ENCODE results near the gene C13orf46.

The C13orf46 gene

GRCh38 chr13:114009590-114010400 lies 35.9 kb upstream of the C13orf46 start:
- DNase-seq: no peak

DNA sequence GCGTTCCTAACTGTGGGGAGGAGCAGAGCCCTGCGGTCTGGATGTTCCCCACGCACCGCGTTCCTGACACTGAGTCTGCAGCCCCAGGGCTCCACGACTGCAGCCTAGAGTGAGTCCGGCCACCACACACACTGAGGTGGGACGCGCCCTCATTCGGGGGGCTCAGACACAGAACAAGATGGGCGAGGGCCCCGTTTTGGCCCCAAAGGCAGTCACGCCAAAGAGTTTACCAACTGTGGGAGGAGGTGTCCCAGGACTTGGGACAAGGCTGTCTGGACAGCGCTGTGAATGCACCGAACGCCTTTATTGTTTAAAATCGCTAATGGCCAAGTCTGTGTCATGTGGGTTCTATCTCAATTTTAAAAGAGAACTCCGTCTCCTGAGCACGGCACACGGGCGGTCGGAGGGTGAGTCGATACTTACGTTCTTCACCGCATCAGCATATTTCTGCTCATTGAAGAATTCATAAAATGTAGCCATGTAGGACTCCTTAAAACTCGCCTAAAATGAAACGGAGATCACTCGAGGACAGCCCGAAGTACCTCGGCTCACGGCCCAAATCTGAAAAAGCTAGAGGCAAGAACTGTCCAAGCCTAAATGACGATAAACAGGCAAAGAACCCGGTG lies 35.2 kb upstream of the C13orf46 start:
- no peak for DNase-seq

GRCh38 chr13:114007566-114007965 lies 33.7 kb upstream of the C13orf46 start:
- no peak for DNase-seq

DNA sequence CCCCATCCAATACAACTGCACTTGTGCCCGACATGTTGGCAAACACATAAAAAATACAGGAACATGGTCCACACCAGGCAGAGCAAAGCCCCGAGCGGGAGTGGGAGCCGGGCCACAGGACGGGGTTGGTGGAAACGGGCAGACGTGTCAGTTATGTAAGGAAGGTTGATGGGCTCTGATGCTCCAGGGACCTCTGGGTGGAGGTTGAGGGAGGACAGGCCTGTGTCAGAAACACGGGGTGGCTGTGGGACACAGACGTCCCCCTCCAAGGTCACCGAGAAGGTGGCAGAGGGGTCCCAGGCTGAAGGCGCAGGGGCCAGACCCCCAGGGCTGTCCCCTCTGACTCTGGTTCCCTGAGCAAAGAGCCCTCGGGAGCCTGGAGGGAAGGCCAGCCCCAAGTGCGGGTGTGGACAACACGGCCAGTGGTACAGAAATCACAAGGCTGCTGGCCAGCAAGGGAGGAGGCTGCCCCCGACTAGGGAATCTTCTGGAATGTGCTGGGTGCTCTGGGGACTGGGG lies 31.4 kb upstream of the C13orf46 start:
- DNase-seq: no peak

GRCh38 chr13:114004420-114005205 lies 30.7 kb upstream of the C13orf46 start:
- DNase-seq: peak; percentile 75

DNA sequence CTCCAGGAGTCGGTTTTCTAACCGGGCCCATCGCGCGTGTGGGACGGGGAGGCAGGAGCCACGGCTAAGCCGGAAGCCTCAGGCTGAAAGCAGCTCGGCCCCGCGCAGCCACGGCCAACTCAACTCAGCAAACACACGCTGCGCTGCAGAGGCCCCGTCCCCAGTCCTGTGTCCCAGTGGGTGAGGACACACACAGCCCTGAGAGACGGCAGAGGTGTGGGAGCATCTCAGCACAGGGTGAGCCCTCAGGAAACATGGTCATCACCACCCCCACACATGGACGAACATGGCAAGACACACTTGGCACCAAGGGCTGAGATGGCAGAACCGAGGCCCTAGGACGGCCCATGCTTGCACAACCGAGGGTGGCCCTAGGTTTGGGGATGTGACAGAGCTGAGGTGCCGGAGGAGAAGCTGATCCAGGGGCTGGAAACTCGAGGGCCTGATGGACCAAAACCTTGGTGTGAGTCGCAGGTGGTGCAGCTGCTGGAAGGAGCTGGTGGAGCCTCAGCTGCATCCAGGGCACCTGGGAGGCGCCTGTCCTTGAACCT lies 29.0 kb upstream of the C13orf46 start:
- no peak for DNase-seq

DNA sequence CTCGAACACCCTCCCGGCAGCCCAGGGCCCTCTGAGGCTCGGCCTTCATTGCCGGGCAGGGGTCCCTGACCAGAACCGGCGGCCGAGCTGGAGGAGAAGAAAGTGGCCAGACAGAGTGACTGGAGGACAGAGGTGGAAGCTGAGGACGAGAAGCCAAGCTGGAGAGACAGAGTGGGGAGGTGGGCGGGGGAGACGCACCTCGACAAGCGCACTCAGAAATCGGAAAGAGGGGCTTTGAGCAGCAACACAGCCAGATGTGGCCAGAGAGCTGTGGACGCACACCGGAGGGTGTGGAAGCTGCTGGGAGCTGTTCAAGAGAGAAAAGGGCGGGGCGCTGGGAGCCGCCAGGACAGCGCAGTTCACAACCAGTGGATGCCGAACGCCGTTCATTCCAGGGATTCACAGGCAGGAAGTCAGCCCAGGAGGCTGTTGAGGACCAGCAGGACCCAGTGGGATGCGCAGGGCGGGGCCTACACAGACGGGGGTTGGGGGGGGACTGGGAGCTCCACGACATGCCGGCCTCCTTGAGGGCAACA lies 28.2 kb upstream of the C13orf46 start:
- no peak for DNase-seq

GRCh38 chr13:114001331-114002008 lies 27.6 kb upstream of the C13orf46 start:
- DNase-seq: no peak

DNA sequence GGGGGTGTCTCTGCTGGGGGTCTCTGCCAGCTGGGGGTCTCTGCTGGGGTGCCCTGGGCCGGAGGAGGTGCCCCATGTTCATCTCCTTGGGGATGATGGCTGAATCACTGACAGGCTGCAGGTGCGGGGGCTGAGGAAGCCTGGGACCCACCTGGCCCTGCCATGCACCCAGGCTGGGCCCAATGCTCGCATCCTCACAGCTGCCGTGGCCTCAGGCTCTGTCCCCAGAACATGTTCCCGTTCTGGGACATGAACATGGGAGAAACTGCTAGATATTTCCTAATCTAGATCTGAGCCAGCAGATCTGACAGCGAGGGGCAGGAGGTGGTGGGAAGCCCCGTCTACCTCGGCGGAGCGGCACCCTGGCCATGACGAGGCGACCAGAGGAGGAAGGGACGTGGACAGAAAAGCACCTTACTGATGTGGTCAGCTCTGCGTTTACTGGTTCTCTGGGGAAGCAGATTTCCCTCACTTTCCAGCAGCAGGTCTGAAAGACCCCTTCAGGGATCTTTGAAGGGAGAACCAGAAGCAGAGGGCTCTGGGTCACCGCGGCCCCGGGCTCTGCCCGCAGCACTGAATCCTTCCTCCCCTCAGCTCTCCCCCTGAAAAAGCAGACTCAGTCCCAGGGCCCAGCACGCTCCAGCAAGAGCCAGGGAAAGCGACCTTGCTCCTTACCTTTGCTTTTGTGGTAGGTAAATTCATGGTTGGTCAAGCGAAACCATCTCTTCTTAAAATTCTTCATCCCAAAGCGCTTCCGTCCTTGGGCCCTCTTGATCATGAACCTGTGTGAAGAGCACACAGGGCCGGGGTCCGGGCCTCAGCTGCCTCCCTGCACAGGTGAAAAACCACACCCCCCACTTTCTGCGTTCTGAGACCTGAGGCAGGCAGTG lies 26.5 kb upstream of the C13orf46 start:
- DNase-seq: no peak

DNA sequence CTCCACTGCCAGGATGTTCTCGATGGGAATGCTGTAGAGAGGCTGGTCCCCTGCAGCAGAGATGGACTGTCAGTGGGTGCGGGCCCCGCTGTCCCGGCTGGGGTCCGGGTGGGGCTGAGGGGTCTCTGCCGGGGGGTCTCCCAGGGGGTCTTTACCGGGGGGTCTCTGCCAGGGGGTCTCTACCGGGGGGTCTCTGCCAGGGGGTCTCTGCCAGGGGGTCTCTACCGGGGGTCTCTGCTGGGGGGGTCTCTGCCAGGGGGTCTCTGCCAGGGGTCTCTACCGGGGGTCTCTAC lies 25.7 kb upstream of the C13orf46 start:
- no peak for DNase-seq

DNA sequence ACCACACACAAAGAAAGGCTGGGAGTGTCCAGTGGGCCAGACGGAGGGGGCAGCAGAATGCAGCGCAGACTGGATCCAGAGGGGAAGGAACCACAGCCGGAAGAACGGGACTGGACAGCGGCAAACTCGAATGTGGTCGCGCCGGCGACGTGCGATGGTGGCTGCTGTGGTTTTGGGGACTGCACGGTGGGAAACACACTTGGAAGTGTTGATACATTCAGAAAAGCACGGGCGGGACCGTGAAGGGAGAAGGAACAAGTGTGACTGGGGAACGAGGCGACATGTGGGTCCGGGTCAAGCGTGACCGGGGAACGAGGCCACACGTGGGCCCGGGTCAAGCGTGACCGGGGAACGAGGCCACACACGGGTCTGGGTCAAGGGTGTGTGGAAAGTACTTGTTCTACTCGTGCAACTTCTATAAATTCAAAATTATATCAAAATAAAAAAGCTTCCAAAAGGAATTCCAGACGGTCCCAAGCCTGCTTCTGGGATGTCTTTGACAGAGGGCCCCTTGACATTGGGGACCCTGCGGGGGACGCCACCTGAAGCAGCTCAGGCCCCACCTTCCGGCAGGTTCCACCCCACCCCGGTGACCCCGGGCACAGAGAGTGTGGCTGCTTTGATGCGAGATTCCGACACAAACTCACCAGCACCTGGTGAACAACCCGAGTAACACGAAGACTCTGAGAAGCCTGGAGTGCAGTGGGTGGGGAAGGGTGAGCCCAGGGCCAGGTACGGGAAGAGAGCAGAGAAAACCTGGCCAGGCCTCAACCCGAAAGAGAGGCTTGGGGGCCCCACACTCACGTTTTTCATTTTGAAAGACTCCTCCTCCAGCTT lies 25.1 kb upstream of the C13orf46 start:
- no peak for DNase-seq

- DNase-seq: peak; percentile 38
Observed at GRCh38 chr13:113997845-113998751, 24.2 kb upstream of the C13orf46 start.

GRCh38 chr13:113996912-113997745 lies 23.3 kb upstream of the C13orf46 start:
- no peak for DNase-seq

GRCh38 chr13:113996081-113996911 lies 22.4 kb upstream of the C13orf46 start:
- DNase-seq: no peak

DNA sequence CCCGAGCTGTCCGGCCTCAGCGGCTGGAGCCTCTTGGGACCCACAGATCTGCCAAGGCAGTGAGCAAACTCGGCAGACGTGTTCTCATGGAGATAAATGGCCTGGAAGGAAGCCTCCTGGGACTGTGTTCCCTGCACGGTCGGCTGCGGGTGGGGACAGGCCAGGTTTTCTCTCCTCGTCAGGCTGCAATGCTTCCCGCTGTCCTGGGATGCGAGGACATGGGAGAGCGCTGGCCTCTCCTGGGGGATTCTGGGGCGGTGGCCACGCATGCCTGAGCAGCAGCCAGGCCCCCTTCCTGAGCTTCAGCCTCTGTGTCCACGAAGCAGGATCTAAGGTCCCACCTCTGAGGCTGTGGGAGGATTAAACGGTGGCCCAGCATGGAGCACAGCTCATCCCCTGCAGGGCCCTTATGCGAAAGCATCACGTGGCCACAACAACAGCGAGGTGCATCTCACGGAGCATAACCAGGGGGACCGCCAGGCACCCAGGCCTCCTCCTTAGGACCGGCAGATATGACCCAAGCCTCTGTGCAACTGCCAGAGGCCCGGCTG lies 21.2 kb upstream of the C13orf46 start:
- DNase-seq: no peak

DNA sequence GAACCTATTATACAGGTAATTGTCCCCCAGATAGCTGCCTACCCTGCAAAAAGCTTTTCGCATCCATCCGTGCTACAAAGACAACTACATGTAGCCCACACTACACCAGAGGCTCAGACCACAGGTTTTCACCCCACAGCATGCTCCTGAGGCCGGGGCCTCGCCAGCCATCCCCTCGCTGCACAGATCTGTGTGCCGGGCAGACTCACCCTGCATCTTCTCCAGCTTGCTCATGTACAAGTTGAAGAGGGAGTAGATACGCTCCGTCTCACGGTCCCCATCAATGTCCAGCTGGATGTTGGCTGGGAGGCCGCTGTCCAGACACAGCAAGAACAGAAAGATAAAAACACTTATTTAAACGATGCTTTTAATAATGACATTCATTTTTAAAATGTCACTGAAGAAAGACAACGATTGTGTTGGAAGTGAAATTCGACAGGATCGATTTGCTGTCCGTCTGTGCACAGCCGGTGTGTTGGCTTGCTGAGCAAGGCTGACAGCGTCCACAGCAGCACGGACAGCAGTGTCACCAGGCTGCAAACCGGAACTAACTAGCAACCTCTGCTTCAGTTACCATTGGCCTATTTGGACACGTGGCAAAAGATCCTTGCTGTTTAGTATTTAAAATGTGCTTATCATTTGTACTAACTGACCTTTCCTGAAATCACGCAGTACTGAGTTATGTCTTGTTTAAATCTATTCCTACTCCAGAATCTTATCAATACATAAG lies 18.6 kb upstream of the C13orf46 start:
- no peak for DNase-seq
